T-helper 1 cell treated with Interleukin-12 subunit alpha and Interleukin-12 subunit beta and Interleukin-4 antibody, amounts not matched to agents 30 μg/mL and 1 μg/mL, for 36 hours (primary cell): Measurements from ENCODE around the gene RBM22.
"Not testable (repeated sequence)": the region's sequence is repeated elsewhere in the genome, so short reads cannot be mapped to it uniquely, and the experiment has no call there.

Experiments used
- H3K27ac Mint-ChIP-seq: one replicate; pipeline ENCODE4 v1.8.0; 2021; ENCODE audit warnings: mild to moderate bottlenecking, mixed read lengths
- H3K27me3 Mint-ChIP-seq: one replicate; pipeline ENCODE4 v1.8.0; 2021; ENCODE audit warnings: low read depth, mixed read lengths
- H3K36me3 Mint-ChIP-seq: one replicate; pipeline ENCODE4 v1.8.0; 2021; ENCODE audit warnings: low read depth, mixed read lengths
- H3K4me1 Mint-ChIP-seq: one replicate; pipeline ENCODE4 v1.8.0; 2021; ENCODE audit warnings: low read depth, mixed read lengths
- H3K4me3 Mint-ChIP-seq: one replicate; pipeline ENCODE4 v1.8.0; 2021; ENCODE audit warnings: mild to moderate bottlenecking, moderate library complexity, mixed read lengths
- H3K9me3 Mint-ChIP-seq: one replicate; pipeline ENCODE4 v1.8.0; 2021; ENCODE audit warnings: mixed read lengths

RBM22 gene

DNA sequence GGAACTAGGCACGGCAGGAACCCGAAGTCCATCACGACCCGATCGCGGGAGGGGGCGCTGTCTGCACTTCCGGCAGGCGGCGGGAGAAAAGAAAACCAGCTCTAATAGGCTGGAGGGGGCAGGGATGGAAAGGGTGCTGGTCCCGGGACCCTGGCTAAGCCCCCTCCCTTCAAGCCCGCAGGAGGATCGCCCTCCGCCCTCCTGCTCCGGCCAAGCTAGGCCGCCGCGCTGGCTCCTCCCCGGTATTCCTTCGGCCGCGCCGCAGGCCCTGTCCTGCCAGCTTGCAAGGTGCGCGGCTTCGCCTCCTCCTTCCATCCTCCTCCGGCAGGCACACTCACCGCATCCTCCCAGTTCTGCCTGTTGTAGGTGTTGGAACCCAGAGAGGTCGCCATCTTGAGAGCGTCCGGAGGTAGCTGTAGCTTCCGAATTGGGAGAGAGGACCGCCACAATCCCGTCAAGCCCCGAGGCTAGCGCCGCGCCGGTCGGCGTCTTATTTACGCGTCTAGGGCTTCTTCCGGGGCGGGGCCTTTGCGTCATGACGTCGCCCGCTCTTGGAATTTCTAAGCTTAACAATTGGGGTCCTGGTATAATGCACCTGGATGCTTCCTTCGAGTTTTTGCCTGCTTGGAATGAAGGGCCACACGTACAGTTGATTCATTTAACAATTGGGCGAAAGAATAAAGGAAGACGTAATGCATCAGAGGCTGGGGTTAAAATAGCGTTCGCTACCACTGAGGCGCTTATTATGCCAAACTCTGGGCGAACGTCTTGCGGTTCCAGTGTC is at the start of gene RBM22:
TSS of gene RBM22 (minus strand) at position 469 of the 784 bp plus-strand sequence. CDS start at position 392, 77 bp downstream.
- no peak within 1 kb of the TSS for H3K4me3 Mint-ChIP-seq
- peaks cover 6% of the 10 kb centered on the region for H3K27me3 Mint-ChIP-seq
- H3K36me3 Mint-ChIP-seq: peaks cover 16% of the 10 kb centered on the region
- H3K27ac Mint-ChIP-seq: no peak within 1 kb of the TSS
- H3K4me1 Mint-ChIP-seq: peaks cover 9% of the 10 kb centered on the region
- H3K9me3 Mint-ChIP-seq: no peaks in the 10 kb centered on the region

DNA sequence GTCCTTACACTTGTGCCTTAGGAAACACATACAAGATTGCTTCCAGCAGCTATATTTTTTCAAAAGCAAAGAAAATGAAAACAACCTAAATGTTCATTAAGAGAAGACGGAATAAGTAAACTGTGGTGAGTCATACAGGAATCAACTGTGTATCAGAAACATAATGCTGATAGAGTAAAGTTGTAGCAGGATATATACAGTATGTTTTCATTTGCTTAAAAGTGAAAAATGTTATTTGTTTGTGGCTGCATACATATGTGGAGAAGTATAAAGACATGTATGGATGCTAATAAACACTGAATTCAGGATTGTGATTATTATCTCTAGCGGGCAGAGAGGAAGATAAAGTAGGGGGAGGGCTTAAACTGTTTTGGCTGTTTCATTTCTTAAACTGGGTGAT is 49.6 kb upstream of the RBM22 start:
- no peaks in the 10 kb centered on the region for H3K27me3 Mint-ChIP-seq
- H3K27ac Mint-ChIP-seq: no peak overlapping the region
- peaks cover 49% of the 10 kb centered on the region for H3K36me3 Mint-ChIP-seq
- no peaks in the 10 kb centered on the region for H3K9me3 Mint-ChIP-seq
- H3K4me1 Mint-ChIP-seq: peaks cover 32% of the 10 kb centered on the region
- no peak overlapping the region for H3K4me3 Mint-ChIP-seq

DNA sequence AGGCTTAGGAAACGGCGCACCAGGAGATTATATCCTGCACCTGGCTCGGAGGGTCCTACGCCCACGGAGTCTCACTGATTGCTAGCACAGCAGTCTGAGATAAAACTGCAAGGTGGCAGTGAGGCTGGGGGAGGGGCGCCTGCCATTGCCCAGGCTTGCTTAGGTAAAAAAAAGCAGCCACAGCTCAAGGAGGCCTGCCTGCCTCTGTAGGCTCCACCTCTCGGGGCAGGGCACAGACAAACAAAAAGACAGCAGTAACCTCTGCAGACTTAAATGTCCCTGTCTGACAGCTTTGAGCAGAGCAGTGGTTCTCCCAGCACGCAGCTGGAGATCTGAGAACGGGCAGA is 42.3 kb upstream of the RBM22 start:
- H3K4me1 Mint-ChIP-seq: peaks cover 39% of the 10 kb centered on the region
- not testable (repeated sequence) for H3K27ac Mint-ChIP-seq, H3K27me3 Mint-ChIP-seq, H3K4me3 Mint-ChIP-seq, H3K9me3 Mint-ChIP-seq
- H3K36me3 Mint-ChIP-seq: peaks cover 42% of the 10 kb centered on the region

GRCh38 chr5:150742455-150743141 is 41.7 kb upstream of the RBM22 start:
- peak overlapping the region; percentile 72 for H3K27ac Mint-ChIP-seq
- peak overlapping the region; percentile 77 for H3K4me3 Mint-ChIP-seq
- H3K27me3 Mint-ChIP-seq, H3K9me3 Mint-ChIP-seq: not testable (repeated sequence)
- H3K36me3 Mint-ChIP-seq: peaks cover 45% of the 10 kb centered on the region
- peaks cover 43% of the 10 kb centered on the region for H3K4me1 Mint-ChIP-seq

DNA sequence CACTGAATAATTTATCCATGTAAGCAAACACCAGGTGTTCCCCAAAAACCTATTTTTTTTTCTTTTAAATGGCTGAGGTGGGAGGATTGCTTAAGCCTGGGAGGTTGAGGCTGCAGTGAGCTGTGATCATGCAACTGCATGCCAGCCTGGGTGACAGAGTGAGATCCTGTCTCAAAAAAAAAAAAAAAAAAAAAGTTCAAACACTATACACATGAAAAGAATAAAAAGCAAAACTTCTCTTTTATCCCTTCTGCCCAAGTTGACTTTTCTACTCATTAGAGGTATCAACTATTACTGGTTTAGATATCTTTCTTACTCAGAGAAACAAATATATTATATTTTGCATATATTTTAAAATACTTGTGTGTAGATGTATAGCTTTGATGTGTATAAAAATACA is 40.1 kb upstream of the RBM22 start:
- H3K27me3 Mint-ChIP-seq: no peaks in the 10 kb centered on the region
- peaks cover 8% of the 10 kb centered on the region for H3K9me3 Mint-ChIP-seq
- no peak overlapping the region for H3K27ac Mint-ChIP-seq
- H3K36me3 Mint-ChIP-seq: peaks cover 55% of the 10 kb centered on the region
- no peak overlapping the region for H3K4me3 Mint-ChIP-seq
- H3K4me1 Mint-ChIP-seq: peaks cover 55% of the 10 kb centered on the region

DNA sequence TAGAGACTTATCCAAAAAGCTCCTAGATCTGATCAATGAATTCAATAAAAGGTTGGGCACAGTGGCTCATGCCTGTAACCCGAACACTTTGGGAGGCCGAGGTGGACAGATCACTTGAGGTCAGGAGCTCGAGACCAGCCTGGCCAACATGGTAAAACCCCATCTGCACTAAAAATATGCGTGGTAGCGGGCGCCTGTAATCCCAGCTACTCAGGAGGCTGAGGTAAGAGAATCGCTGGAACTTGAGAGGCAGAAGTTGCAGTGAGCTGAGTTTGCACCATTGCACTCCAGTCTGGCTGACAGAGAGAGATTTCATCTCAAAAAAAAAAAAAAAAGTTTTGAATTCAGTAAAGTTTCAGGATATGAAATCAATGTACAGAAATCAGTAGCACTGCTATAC is 38.0 kb upstream of the RBM22 start:
- Mint-ChIP-seq H3K27me3 (no peaks in the 10 kb centered on the region), H3K4me3 (no peak overlapping the region), H3K4me1 (peaks cover 64% of the 10 kb centered on the region), H3K36me3 (peaks cover 62% of the 10 kb centered on the region), H3K9me3 (peaks cover 9% of the 10 kb centered on the region), H3K27ac (no peak overlapping the region)

DNA sequence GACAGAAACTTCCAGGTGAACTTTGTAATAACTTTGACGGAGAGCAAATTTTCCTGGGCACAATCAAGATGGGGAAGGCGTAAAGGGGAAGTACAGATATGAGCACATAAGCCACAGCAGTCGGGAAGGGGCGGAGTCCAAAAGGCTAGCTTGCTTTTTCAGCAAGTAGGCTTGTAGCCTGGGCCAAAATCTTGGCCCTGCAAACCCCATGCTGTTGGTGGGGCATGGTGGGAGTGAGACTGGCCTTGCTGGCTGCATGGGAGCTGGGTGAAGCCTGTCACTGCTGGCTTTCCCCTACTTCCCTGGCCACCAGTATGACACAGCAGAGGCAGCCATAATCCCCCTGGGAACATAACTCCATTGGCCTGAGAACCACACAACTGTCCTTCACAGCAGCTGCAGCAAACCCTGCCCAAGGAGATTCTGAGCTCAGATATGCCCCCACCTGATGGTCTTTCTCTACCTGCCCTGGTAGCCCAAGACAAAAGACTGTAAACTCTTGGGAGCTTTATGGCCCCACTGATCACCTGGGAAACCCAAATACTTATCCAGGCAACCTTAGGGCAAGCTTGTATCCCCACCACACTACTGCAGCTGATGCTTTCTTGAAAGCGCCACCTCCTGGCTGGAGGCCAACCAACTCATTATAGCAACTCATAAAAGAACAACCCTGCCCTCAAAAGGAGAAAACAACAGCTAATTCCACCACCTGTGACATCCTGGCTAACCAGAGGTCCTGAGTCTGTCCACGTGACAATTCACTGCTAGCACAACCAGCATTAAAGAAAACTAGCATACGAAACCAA is 33.9 kb upstream of the RBM22 start:
- H3K36me3 Mint-ChIP-seq: peaks cover 68% of the 10 kb centered on the region
- no peaks in the 10 kb centered on the region for H3K27me3 Mint-ChIP-seq
- H3K27ac Mint-ChIP-seq: peak overlapping the region; percentile 47
- peaks cover 9% of the 10 kb centered on the region for H3K9me3 Mint-ChIP-seq
- H3K4me1 Mint-ChIP-seq: peaks cover 49% of the 10 kb centered on the region
- no peak overlapping the region for H3K4me3 Mint-ChIP-seq

- Mint-ChIP-seq H3K27ac (no peak overlapping the region), H3K4me1 (peaks cover 24% of the 10 kb centered on the region), H3K36me3 (peaks cover 57% of the 10 kb centered on the region), H3K4me3 (no peak overlapping the region), H3K27me3 (no peaks in the 10 kb centered on the region), H3K9me3 (peaks cover 8% of the 10 kb centered on the region)
Observed at GRCh38 chr5:150731669-150732242, 30.9 kb upstream of the RBM22 start.

- Mint-ChIP-seq H3K4me3 (no peak overlapping the region), H3K9me3 (no peaks in the 10 kb centered on the region), H3K36me3 (peaks cover 42% of the 10 kb centered on the region), H3K27me3 (no peaks in the 10 kb centered on the region), H3K4me1 (peaks cover 10% of the 10 kb centered on the region), H3K27ac (no peak overlapping the region)
Observed at GRCh38 chr5:150729859-150730258, 29.0 kb upstream of the RBM22 start.

- Mint-ChIP-seq H3K36me3 (peaks cover 41% of the 10 kb centered on the region), H3K27ac (no peak overlapping the region), H3K4me3 (no peak overlapping the region), H3K9me3 (no peaks in the 10 kb centered on the region), H3K4me1 (no peaks in the 10 kb centered on the region), H3K27me3 (no peaks in the 10 kb centered on the region)
Observed at GRCh38 chr5:150723845-150724244, 23.0 kb upstream of the RBM22 start.

DNA sequence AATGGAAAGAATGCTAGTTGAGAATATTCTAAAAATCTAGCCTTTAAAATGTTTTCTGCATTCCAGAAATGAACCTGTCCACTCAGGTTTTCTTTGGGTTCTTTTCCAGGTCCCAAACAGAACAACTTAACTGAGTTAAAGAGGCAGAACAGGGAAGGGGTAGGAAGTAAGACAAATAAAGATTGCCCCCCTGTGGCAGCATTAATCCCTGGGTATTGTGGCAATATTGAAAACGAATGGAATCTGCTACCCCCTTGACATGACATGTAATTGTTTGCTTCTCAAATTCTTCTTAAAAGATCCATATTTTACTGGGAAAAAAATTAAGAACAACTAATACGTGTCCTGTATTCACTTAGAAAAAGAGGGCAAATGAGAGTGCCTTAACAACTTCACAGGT is 9.3 kb upstream of the RBM22 start:
- Mint-ChIP-seq H3K27ac (no peak overlapping the region), H3K36me3 (peaks cover 23% of the 10 kb centered on the region), H3K27me3 (no peaks in the 10 kb centered on the region), H3K9me3 (no peaks in the 10 kb centered on the region), H3K4me3 (no peak overlapping the region), H3K4me1 (no peaks in the 10 kb centered on the region)

GRCh38 chr5:150706776-150707390 is 6.0 kb upstream of the RBM22 start:
- Mint-ChIP-seq H3K4me1 (peaks cover 2% of the 10 kb centered on the region), H3K4me3 (no peak overlapping the region), H3K36me3 (peaks cover 21% of the 10 kb centered on the region), H3K9me3 (no peaks in the 10 kb centered on the region), H3K27me3 (peaks cover 6% of the 10 kb centered on the region), H3K27ac (no peak overlapping the region)

GRCh38 chr5:150703762-150704161 is 2.9 kb upstream of the RBM22 start:
- Mint-ChIP-seq H3K27ac (no peak overlapping the region), H3K4me1 (peaks cover 3% of the 10 kb centered on the region), H3K4me3 (no peak overlapping the region), H3K36me3 (peaks cover 11% of the 10 kb centered on the region), H3K9me3 (no peaks in the 10 kb centered on the region), H3K27me3 (peaks cover 6% of the 10 kb centered on the region)

- Mint-ChIP-seq H3K9me3 (no peaks in the 10 kb centered on the region), H3K4me1 (peaks cover 9% of the 10 kb centered on the region), H3K36me3 (peaks cover 20% of the 10 kb centered on the region), H3K27ac (no peak overlapping the region), H3K4me3 (no peak overlapping the region), H3K27me3 (peaks cover 6% of the 10 kb centered on the region)
Observed at GRCh38 chr5:150700246-150700593, 642 bp downstream of the RBM22 start.
